ENCODE results near the gene MYH15.

The MYH15 gene

DNA sequence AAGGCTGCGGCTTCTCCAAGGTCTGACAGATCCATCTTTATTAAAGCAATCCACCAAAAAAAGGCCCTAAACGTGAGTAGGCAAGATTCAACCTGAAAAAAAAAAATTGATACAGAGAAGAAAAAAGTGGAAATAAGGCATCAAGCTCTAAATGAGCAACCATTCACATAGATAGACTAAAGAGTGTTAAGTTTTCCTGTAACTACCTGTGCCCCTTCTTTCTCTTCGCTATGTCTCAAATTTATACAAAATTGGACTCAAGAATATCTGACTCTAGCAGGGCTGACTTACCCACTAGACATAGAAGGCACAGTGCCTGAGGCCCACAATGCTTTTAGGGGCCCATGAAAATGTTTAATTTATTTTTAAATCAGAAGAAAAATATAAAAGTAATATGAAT, at the start of gene MYH15:
Gene MYH15 (minus strand): TSS at position 101 of the 400 bp plus-strand sequence. CDS start 66 bp downstream, at position 35.
- no peak for DNase-seq (ENCODE audit: extremely low read depth, insufficient read length)
- Histone ChIP-seq H3K4me3 (replicated peaks; ENCODE audit: low read depth, low read length) (no peak within 1 kb of the TSS), H3K27me3 (replicated peaks; ENCODE audit: control insufficient read depth, insufficient read depth, low read length) (no peaks in the 10 kb centered on the region), H3K36me3 (ENCODE audit: control insufficient read depth, insufficient read depth, low read length) (no peaks in the 10 kb centered on the region)
- TF ChIP-seq, protein P1, sequence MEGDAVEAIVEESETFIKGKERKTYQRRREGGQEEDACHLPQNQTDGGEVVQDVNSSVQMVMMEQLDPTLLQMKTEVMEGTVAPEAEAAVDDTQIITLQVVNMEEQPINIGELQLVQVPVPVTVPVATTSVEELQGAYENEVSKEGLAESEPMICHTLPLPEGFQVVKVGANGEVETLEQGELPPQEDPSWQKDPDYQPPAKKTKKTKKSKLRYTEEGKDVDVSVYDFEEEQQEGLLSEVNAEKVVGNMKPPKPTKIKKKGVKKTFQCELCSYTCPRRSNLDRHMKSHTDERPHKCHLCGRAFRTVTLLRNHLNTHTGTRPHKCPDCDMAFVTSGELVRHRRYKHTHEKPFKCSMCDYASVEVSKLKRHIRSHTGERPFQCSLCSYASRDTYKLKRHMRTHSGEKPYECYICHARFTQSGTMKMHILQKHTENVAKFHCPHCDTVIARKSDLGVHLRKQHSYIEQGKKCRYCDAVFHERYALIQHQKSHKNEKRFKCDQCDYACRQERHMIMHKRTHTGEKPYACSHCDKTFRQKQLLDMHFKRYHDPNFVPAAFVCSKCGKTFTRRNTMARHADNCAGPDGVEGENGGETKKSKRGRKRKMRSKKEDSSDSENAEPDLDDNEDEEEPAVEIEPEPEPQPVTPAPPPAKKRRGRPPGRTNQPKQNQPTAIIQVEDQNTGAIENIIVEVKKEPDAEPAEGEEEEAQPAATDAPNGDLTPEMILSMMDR (IDR thresholded peaks at IDR 0.05; ENCODE audit: insufficient read depth, low read length, poor library complexity, severe bottlenecking), result no peak

DNA sequence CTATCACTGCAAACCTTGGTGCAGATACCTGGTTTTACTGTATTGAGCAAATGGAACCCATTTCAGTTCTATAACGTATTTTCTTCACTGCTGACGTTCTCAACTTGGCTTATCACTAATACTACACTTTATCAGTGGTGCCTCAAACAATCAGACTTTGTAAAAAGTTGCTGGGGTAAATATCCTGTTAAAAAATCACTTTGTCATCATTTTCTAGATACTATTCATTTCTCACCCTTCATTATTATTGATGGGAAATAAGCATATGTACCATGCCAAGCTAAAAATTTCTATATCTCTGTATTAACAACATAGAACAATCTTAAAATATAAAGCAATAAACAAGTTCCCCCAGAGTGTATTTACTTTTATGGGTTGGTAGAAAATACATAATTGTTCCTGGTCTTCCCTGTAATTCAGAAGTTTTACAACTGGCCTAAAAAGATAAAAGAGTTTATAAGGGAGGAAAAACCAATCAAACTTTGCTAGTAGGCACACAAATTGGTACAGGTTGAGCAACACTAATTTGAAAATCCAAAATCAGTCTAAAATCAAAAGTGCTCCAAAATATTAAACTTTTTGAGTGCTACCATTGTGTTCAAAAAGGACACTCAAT, 45.7 kb upstream of the MYH15 start:
- Histone ChIP-seq H3K4me3 (replicated peaks; ENCODE audit: low read depth, low read length) (no peak overlapping the region), H3K36me3 (ENCODE audit: control insufficient read depth, insufficient read depth, low read length) (peaks cover 2% of the 10 kb centered on the region), H3K27me3 (replicated peaks; ENCODE audit: control insufficient read depth, insufficient read depth, low read length) (no peaks in the 10 kb centered on the region)
- TF ChIP-seq, protein P1 (IDR thresholded peaks at IDR 0.05; ENCODE audit: insufficient read depth, low read length, poor library complexity, severe bottlenecking), result no peak
- no peak for DNase-seq (ENCODE audit: extremely low read depth, insufficient read length)

DNA sequence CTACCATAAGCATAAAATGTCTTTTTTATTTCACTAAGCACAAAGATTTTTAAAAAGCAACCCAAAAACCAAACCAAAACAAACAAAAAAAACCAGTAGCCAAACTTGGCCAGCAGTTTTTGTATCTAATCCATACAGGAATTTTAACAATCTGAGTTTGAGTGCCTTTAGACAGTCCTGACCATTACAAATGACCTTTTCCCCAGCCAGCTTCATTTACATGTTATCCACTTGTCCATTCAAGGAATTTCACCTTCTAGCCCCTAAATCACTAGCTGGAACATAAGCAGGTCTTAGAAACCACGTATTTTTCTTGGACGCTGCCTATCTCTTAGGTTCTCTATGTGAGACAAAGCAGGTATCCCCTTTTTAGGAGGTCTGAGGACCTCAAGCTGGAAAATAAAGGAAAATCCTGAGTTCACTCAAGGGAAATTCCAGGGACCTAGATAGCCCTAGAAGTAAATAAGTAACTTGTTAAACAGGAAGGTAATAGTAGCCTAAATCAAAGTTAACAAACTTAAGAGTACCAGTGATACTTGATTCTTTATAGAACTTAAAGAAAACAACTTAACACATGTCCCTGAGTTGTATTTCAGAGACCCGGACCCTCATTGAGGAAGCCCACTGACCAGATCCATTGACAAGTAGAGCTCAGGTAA, 44.6 kb upstream of the MYH15 start:
- Histone ChIP-seq H3K4me3 (replicated peaks; ENCODE audit: low read depth, low read length) (no peak overlapping the region), H3K36me3 (ENCODE audit: control insufficient read depth, insufficient read depth, low read length) (peaks cover 2% of the 10 kb centered on the region), H3K27me3 (replicated peaks; ENCODE audit: control insufficient read depth, insufficient read depth, low read length) (no peaks in the 10 kb centered on the region)
- no peak for DNase-seq (ENCODE audit: extremely low read depth, insufficient read length)
- TF ChIP-seq, protein P1 (IDR thresholded peaks at IDR 0.05; ENCODE audit: insufficient read depth, low read length, poor library complexity, severe bottlenecking), result no peak

DNA sequence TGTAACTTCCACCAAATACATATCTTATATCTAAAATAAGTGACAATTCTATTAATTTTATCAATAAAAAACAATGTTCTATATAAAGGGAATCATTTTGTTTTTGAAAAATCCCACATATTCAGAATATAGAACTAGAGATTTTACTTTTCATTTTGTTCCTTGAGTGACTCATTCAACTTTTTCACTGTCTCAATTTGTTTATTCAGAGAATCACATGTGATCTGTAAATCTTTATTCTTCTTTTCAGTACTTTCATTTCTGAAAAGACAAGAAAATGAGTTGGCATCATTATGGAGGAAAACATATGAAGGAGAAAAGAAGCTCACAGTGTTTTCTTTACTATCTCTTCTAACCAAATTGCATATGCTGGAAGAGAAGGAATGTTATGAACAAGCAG, 43.8 kb upstream of the MYH15 start:
- peaks cover 2% of the 10 kb centered on the region; the same call in 1 of the 2 replicates for H3K36me3 ChIP-seq (ENCODE audit: control insufficient read depth, insufficient read depth, low read length)
- H3K4me3 ChIP-seq (replicated peaks; ENCODE audit: low read depth, low read length), result no peak overlapping the region
- TF ChIP-seq, protein P1 (IDR thresholded peaks at IDR 0.05; ENCODE audit: insufficient read depth, low read length, poor library complexity, severe bottlenecking), result no peak
- H3K27me3 ChIP-seq (replicated peaks; ENCODE audit: control insufficient read depth, insufficient read depth, low read length), result no peaks in the 10 kb centered on the region
- DNase-seq (ENCODE audit: extremely low read depth, insufficient read length), result no peak

DNA sequence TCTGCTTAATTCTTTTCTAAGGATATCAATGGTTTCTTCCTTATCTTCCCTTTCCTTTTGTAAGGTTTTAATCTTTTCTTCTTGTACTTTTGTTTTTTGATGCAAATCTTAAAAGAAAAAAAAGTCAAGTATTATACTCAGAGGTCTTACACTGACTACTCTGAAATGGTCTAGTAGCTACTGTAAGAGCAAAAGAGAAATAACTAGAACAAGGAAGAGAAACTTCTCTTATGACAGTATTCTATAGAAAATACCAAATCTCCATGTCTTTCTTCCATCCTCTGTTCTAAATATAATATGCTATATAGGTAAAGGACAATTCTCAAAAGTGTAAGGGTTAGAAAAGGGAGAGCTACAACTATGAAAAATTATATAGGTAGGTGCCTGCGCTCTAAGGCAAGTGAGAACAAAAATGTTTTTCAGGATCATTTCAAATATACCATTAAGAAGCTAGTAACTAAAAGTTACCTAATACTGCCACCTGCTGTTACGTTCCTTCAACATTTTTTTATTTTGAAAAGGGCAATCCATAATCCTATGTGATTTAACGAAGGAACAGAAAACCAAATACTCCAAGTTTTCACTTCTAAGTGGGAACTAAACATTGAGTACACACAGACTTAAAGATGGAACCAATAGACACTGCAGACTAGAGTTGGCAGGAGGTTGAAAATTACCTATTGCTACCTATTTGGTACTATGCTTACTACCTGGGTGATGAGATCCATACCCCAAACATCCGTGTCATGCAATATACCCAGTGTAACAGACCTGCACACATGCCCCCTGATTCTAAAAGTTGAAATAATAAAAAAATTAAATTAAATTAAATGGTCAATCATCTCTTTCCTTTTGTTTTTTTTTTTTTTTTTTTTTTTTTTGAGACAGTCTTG, 42.1 kb upstream of the MYH15 start:
- TF ChIP-seq, protein P1 (IDR thresholded peaks at IDR 0.05; ENCODE audit: insufficient read depth, low read length, poor library complexity, severe bottlenecking), result peak; percentile 23
- DNase-seq (ENCODE audit: extremely low read depth, insufficient read length), result no peak
- Histone ChIP-seq H3K36me3 (ENCODE audit: control insufficient read depth, insufficient read depth, low read length) (no peaks in the 10 kb centered on the region; the same call in 1 of the 2 replicates), H3K4me3 (replicated peaks; ENCODE audit: low read depth, low read length) (no peak overlapping the region), H3K27me3 (replicated peaks; ENCODE audit: control insufficient read depth, insufficient read depth, low read length) (no peaks in the 10 kb centered on the region)
